Amygdala (tissue), 56 donors: ENCODE data around the gene SYT8.
"Not testable (repeated sequence)": the region's sequence is repeated elsewhere in the genome, so short reads cannot be mapped to it uniquely, and the experiment has no call there.

Source experiments
- DNase-seq, 56 donors: peaks; one replicate each; lab custom pipeline; 2025; lab: John Stamatoyannopoulos, UW

Gene SYT8

DNA sequence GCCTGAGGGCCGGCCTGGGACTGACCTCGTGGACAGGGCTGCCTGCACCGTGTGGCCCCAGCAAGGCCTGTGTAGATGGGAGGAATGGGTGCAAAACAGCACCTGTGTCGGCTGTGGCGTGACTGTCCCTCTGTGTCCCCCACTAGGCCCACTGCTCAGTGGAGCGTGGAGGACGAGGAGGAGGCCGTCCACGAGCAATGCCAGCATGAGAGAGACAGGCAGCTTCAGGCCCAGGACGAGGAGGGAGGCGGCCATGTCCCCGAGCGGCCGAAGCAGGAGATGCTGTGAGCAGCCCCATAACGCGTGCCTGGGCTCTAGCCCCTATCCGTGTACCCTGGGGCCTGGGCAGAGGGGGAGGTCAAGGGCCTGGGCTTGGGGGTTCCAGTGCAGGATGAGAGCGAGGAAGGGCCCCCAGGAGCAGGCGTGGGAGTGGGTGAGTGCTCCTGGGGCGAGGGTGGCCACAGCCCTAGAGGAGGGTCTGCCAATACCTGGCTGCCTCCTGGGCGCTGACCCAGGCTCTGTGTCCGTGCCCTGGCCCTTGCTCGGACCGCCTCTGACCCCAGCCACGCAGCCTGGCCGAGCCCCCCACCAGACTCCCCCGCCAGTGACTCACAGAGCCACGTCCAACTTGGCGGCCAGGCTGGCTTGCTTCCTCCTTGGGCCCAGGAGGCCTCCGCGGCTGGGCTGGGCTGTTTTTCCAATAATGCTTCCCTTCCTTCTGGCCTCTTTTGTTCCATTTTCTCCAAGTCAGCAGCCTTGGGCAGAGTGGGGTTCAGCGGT is 45.3 kb downstream of the SYT8 start:
- no peak for DNase-seq

DNA sequence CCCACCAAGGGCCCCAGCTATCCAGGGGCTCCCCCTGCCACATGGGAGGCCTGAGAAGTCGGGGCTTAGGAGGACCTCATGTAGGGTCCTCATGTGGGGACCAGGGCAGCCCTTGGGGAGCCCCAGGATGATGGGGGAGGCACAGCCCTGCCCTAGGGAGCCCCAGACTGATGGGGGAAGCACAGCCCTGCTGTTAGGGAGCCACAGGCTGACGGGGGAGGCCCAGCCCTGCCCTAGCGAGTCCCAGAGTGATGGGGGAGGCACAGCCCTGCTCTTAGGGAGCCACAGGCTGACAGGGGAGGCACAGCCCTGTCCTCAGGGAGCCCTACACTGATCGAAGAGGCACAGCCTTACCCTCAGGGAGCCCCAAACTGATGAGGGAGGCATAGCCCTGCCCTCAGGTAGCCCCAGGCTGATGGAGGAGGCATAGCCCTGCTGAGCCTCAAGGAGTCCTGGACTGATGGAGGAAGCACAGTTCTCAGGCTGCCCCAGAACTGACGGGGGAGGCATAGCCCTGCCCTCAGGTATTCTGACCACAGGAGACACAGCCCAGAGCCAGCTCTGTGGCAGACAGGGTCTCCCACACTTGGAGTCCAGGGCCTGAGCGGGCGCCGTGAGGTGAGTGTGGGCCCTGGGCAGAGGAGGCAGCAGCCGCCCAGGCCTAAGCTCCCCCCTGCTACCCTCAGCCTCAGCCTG is 46.1 kb downstream of the SYT8 start:
- no peak for DNase-seq

DNA sequence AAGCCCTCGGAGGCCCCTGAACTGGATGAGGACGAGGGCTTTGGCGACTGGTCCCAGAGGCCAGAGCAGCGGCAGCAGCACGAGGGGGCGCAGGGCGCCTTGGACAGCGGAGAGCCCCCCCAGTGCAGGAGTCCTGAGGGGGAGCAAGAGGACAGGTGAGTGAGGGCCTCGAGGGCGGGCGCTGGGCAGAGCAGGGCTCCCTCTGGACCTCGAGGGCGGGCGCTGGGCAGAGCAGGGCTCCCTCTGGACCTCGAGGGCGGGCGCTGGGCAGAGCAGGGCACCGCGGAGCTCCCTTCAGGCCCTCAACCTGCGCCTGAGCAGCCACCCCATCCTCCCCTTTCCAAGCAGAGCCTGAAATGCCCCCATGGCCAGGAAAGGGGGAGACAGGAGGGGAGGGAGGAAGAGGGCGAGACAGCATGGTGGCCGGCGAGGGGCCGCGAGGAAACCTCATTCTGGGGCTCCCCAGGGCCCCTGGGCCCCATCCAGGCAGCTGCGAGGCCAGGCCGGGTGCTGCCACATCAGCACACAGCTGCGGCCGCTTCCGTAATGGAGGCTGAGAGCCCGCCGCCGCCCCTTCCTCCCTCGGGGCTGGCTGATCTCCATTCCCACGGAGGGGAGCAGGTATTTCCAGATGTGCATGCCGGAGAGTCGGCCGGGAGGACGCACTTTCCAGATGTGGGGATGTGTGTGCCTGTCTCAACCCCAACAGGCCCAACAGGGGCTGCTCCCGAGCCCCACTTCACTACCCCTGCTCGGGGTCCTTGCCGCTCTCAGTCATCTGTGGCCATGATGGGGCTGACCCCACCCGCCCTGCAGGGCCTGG is 46.9 kb downstream of the SYT8 start:
- no peak for DNase-seq

DNA sequence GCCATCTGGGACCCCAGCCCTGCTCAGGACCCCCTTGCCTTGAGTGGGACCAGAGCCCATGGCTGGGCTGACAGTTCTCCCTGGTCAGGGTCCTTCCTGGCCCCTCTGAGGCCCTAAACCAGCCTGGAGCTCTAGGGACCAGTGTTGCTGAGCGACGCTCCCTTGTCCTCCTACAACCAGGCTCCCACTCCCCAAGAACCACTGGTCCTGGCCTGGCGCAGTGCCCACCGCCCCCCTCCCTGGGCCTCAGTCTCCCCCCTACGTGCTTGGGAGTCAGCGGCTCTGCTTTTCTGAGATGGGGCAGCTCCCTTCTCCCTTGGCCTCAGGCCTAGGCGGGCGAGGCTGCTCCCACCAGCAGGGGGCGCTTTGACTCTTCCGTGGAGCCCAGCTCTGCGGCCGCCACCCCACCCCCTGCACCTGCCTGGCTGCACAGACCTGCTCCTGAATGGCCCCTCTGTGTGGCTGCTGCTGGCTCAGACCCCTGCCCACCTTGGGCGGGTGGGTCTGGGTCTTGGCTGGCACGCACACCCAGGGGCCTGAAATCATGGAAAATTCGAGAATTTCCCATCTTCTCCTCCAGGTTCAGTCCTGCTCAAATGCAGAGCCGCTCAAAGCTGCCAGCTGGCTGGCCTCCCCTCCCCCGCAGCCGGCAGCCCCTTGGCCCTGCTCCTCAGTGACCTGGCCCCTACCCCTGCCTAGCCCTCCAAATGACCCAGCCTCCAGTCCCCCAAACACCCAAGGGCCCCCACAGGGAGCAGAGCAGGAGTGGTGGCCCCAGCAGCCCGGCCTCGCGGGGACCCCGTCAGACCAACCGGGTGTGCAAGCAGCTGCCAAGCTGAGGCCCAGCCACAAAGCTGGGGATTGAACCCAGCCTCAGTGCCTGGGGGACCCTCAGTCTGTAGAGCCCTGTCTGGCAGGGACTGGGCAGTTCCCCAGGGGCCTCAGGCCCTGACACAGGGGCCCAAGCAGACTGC is 47.8 kb downstream of the SYT8 start:
- DNase-seq = peak in 35 of 56 donors; percentile 19 to 79 (median 51)

DNA sequence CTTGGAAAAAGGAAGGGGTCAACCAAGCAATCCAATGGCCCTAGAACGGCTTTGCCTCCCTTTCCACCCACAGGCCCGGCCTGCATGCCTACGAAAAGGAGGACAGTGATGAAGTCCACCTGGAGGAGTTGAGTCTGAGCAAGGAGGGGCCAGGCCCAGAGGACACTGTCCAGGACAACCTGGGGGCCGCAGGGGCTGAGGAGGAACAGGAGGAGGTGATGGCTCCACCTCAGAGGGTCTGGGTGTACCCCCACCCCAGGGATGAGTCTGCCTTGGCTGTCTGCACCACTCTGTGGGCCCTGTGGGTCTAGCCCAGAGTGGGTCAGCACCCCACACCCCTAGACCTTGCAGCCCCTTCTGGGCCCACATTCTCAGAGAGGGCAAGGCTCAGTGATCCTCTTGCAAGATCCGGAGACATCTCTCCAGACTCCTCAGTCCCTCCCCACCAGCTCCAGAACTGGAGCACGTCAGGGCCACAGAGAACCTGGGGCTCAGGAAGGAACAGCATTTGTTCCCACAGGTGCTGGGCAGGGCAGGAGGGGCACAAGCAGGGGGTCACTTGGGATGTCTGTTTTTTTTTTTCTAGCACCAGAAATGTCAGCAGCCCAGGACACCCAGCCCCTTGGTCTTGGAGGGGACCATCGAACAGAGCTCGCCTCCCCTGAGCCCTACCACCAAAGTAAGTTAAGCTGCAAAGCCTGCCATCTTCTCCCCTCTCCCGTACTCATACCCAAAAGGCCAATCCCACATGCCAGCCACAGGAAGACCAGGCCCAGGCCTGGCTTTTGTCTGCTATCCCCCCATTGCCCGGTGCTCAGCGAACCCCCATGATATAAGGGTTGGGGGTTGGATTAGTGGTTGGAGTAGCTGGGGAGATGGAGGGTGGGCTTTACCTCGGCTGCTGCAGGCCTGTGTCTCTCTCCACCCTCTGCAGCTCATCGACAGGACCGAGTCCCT is 48.8 kb downstream of the SYT8 start:
- DNase-seq = no peak

DNA sequence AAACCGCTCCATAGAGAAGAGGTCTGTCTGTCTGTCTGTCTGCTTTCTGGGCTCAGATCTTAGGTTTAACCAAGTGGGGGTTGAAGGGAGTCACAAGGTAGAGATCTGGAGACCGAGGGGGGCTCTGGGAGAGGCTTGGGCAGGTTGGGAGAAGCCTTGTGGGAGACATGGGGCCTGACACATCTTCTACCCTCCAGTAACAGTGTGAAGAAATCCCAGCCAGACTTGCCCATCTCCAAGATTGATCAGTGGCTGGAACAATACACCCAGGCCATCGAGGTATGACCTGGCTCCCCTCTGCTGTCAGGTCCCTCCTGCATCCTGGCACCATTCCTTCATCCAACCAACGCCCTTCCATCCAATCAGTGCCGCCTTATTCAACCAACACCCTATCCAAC is 49.5 kb downstream of the SYT8 start:
- no peak for DNase-seq

DNA sequence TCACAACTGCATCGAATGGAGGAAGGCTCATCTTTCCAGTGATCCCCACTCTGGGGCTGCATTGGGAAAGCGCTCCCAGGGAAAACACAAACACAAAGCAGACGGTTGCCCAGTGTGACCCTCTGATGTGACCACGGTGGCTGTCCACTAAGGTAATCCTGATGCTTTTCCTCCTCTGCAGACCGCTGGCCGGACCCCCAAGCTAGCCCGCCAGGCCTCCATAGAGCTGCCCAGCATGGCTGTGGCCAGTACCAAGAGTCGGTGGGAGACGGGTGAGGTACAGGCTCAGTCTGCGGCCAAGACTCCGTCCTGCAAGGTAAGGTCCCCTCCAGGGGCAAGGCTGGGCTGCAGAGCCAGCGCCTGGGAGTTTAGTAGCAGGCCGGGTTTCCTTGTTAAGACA is 51.8 kb downstream of the SYT8 start:
- DNase-seq = not testable (repeated sequence)
